CD14-positive monocyte (primary cell): ENCODE measurements around the gene SUMO3. TPM values are rescaled to one million over a fixed set of nuclear protein-coding genes. Genes with fewer than 3 reads are reported as not detected.

Experiments
- DNase-seq, 3 donors: peaks; one replicate each; pipeline ENCODE4 v3.0.0-alpha.2; 2011 to 2022
- H2AFZ ChIP-seq: 2 replicates; pipeline ENCODE4 v1.6.0; 2012; ENCODE audit warnings: mild to moderate bottlenecking, low read depth, low read length, inconsistent platforms; ENCODE audit not compliant: insufficient read depth, poor library complexity, severe bottlenecking
- H3K27ac ChIP-seq, 2 donors: 1 replicate in 1 of 2; 2 replicates in 1 of 2; pipeline ENCODE4 v1.5.1; 2012 to 2013; ENCODE audit warnings: low read length in 2 of 2, control low read depth in 1 of 2, inconsistent platforms in 1 of 2, low read depth in 1 of 2, mild to moderate bottlenecking in 1 of 2
- H3K27me3 ChIP-seq, 2 donors: one replicate each; pipeline versions ENCODE4 v1.6.0 to v1.6.1; 2011 to 2013; ENCODE audit warnings: low read length in 2 of 2; ENCODE audit not compliant: control insufficient read depth in 2 of 2, insufficient read depth in 2 of 2
- H3K36me3 ChIP-seq, 2 donors: replicated peaks in 1 of 2; 1 replicate in 1 of 2; 2 replicates in 1 of 2; pipeline versions ENCODE4 v1.5.1 to v1.6.1; 2012 to 2013; ENCODE audit warnings: low read length in 2 of 2, control low read depth in 1 of 2, inconsistent platforms in 1 of 2, mild to moderate bottlenecking in 1 of 2; ENCODE audit not compliant: insufficient read depth in 2 of 2, control insufficient read depth in 1 of 2
- H3K4me1 ChIP-seq, 2 donors: 1 replicate in 1 of 2; 2 replicates in 1 of 2; pipeline versions ENCODE4 v1.5.1 to v1.6.1; 2012 to 2013; ENCODE audit warnings: low read length in 2 of 2, control low read depth in 1 of 2, inconsistent platforms in 1 of 2, mild to moderate bottlenecking in 1 of 2, moderate library complexity in 1 of 2; ENCODE audit not compliant: insufficient read depth in 2 of 2, control insufficient read depth in 1 of 2
- H3K4me2 ChIP-seq: replicated peaks from 2 replicates; pipeline ENCODE3; 2012; ENCODE audit warnings: low read length, moderate library complexity, mild to moderate bottlenecking; ENCODE audit not compliant: poor library complexity, severe bottlenecking; ENCODE audit errors: extremely low read depth
- H3K4me3 ChIP-seq, 3 experiments: fragments of 200-600 bp in 1 of 3; sonication (generic) in 1 of 3; replicated peaks in 1 of 3; 1 replicate in 2 of 3; 2 replicates in 1 of 3; pipeline ENCODE4 v1.5.1; 2011 to 2013; ENCODE audit warnings: low read length in 3 of 3, mild to moderate bottlenecking in 3 of 3, control low read depth in 2 of 3, low read depth in 2 of 3, inconsistent platforms in 1 of 3, moderate library complexity in 1 of 3
- H3K79me2 ChIP-seq: 2 replicates; pipeline ENCODE4 v1.6.0; 2012; ENCODE audit warnings: mild to moderate bottlenecking, control low read depth, inconsistent platforms, low read length, moderate library complexity; ENCODE audit not compliant: insufficient read depth
- H3K9ac ChIP-seq: 2 replicates; pipeline ENCODE4 v1.6.0; 2017; ENCODE audit warnings: low read length, mild to moderate bottlenecking; ENCODE audit not compliant: insufficient read depth, poor library complexity, severe bottlenecking
- H3K9me3 ChIP-seq, 2 donors: replicated peaks in 1 of 2; 1 replicate in 1 of 2; 2 replicates in 1 of 2; pipeline versions ENCODE4 v1.5.1 to v1.6.1; 2012 to 2013; ENCODE audit warnings: low read length in 2 of 2, control low read depth in 1 of 2; ENCODE audit not compliant: control insufficient read depth in 1 of 2, insufficient read depth in 1 of 2
- H4K20me1 ChIP-seq: 2 replicates; pipeline ENCODE4 v1.6.0; 2012; ENCODE audit warnings: mild to moderate bottlenecking, low read length, control low read depth, moderate library complexity; ENCODE audit not compliant: insufficient read depth
- H3K27ac Mint-ChIP-seq, 7 donors: one replicate each; pipeline ENCODE4 v1.8.0; 2020; ENCODE audit warnings: mild to moderate bottlenecking in 7 of 7, mixed read lengths in 7 of 7, moderate library complexity in 6 of 7, inconsistent platforms in 2 of 7
- H3K27me3 Mint-ChIP-seq, 3 donors: one replicate each; pipeline ENCODE4 v1.8.0; 2021 to 2022; ENCODE audit warnings: low read depth in 3 of 3, mild to moderate bottlenecking in 3 of 3, mixed read lengths in 3 of 3, moderate library complexity in 3 of 3, inconsistent platforms in 1 of 3
- H3K36me3 Mint-ChIP-seq, 2 donors: one replicate each; pipeline ENCODE4 v1.8.0; 2020; ENCODE audit warnings: mixed read lengths in 2 of 2, inconsistent platforms in 1 of 2, mild to moderate bottlenecking in 1 of 2
- H3K4me1 Mint-ChIP-seq: one replicate; pipeline ENCODE4 v1.8.0; 2020; ENCODE audit warnings: mild to moderate bottlenecking, mixed read lengths
- H3K4me3 Mint-ChIP-seq, 2 donors: one replicate each; pipeline ENCODE4 v1.8.0; 2020; ENCODE audit warnings: mild to moderate bottlenecking in 2 of 2, mixed read lengths in 2 of 2, moderate library complexity in 1 of 2
- H3K9me3 Mint-ChIP-seq, 7 donors: one replicate each; pipeline ENCODE4 v1.8.0; 2020 to 2022; ENCODE audit warnings: mixed read lengths in 7 of 7, mild to moderate bottlenecking in 6 of 7, moderate library complexity in 6 of 7, inconsistent platforms in 2 of 7
- CTCF ChIP-seq: fragments of 200-600 bp; IDR thresholded peaks from one replicate; pipeline ENCODE4 v1.8.0; 2022; ENCODE audit warnings: antibody characterized with exemption, mild to moderate bottlenecking
- WGBS: methylation state at CpG from one replicate; pipeline ENCODE4 v1.1.5; 2013; ENCODE audit warnings: missing lambda C conversion rate; ENCODE audit not compliant: insufficient coverage; 5-methylcytosine and 5-hydroxymethylcytosine counted together
- intact Hi-C, 2 donors: fragments of 100-400 bp; cut with micrococcal nuclease; formaldehyde crosslinking; loops; one replicate each; pipeline versions ENCODE4 v1.15.0 to v1.15.1; 2023
- polyA plus RNA-seq, 3 donors: library from polyadenylated mRNA; depleted of rRNA in 1 of 3; unstranded in 2 of 3; stranded (reverse) in 1 of 3; fragments of 300-500 nt in 2 of 3; fragments of >200 nt in 1 of 3; fragmentation: Illumina TruSeq in 2 of 3; gene quantifications; 1 replicate in 2 of 3; 2 replicates in 1 of 3; pipeline ENCODE4 v1.2.3, GENCODE V29; 2012 to 2021

The SUMO3 gene
- polyA plus RNA-seq, 3 donors, result 70.9 to 112 (median 109) TPM

GRCh38 chr21:44810779-44811178, 7.1 kb downstream of the SUMO3 start:
- H3K79me2 ChIP-seq, result peaks cover 74% of the 10 kb centered on the region
- H3K4me3 ChIP-seq, result no peak overlapping the region
- H3K27ac ChIP-seq, result no peak overlapping the region
- no peak overlapping the region for H3K4me2 ChIP-seq
- H3K27me3 Mint-ChIP-seq, result peaks cover 0 to 2% (median under 1%) of the 10 kb centered on the region in 3 donors
- H2AFZ ChIP-seq, result no peak overlapping the region
- TF ChIP-seq CTCF, result no peak
- H3K9me3 Mint-ChIP-seq, result no peaks in the 10 kb centered on the region
- WGBS, result 100% methylated on average over 2 of the region's 6 CpGs
- H3K27me3 ChIP-seq, result no peaks in the 10 kb centered on the region
- no peak overlapping the region for H3K4me3 Mint-ChIP-seq
- peaks cover 0 to 5% of the 10 kb centered on the region in 2 donors for H3K4me1 ChIP-seq
- no peak overlapping the region for H3K9ac ChIP-seq
- no peaks in the 10 kb centered on the region for H3K9me3 ChIP-seq
- H3K27ac Mint-ChIP-seq, result peak overlapping the region in 2 of 7 donors; percentile 30 to 43
- DNase-seq, result no peak
- peaks cover 64 to 85% of the 10 kb centered on the region in 2 donors for H3K36me3 Mint-ChIP-seq
- intact Hi-C loops, result loop anchor here in 1 of 2 donors (10.0 kb wide), 2 partner anchors 274 to 356 kb away; partner anchors contain the start of gene LRRC3
- peaks cover 63 to 83% of the 10 kb centered on the region in 2 donors for H3K36me3 ChIP-seq
- peaks cover 74% of the 10 kb centered on the region for H4K20me1 ChIP-seq
- H3K4me1 Mint-ChIP-seq, result peaks cover 5% of the 10 kb centered on the region

- Histone ChIP-seq H3K4me3 (no peak overlapping the region), H3K9me3 (no peaks in the 10 kb centered on the region), H3K9ac (no peak overlapping the region), H4K20me1 (peaks cover 30% of the 10 kb centered on the region), H3K36me3 (peaks cover 57 to 70% of the 10 kb centered on the region in 2 donors), H3K79me2 (peaks cover 33% of the 10 kb centered on the region), H3K4me2 (no peak overlapping the region), H2AFZ (no peak overlapping the region), H3K27me3 (no peaks in the 10 kb centered on the region), H3K4me1 (peaks cover 12 to 16% of the 10 kb centered on the region in 2 donors), H3K27ac (no peak overlapping the region)
- intact Hi-C loops, result no loop called here
- no peak overlapping the region for H3K4me3 Mint-ChIP-seq
- H3K27ac Mint-ChIP-seq, result no peak overlapping the region
- 96% methylated on average over 3 of the region's 4 CpGs for WGBS
- peaks cover 15% of the 10 kb centered on the region for H3K4me1 Mint-ChIP-seq
- H3K36me3 Mint-ChIP-seq, result peaks cover 60 to 70% of the 10 kb centered on the region in 2 donors
- no peak for DNase-seq
- H3K9me3 Mint-ChIP-seq, result no peaks in the 10 kb centered on the region
- no peak for TF ChIP-seq CTCF
- peaks cover 0 to 2% (median 0%) of the 10 kb centered on the region in 3 donors for H3K27me3 Mint-ChIP-seq
Observed at GRCh38 chr21:44805859-44806258, 12.0 kb downstream of the SUMO3 start.
